Keratinocyte (primary cell): ENCODE measurements around the gene PTPRN2. TPM values are rescaled to one million over a fixed set of nuclear protein-coding genes. Genes with fewer than 3 reads are reported as not detected.

ENCODE experiments used
- DNase-seq: peaks from one replicate; pipeline ENCODE4 v3.0.0-alpha.2; 2011; ENCODE audit warnings: low read depth, missing footprints, low spot score
- FAIRE-seq: peaks from 2 replicates; lab custom pipeline; 2011; peaks lifted over from hg19 to GRCh38; lab: Jason Lieb, UNC
- H2AFZ ChIP-seq: 2 replicates; pipeline ENCODE4 v1.6.0; 2012; ENCODE audit warnings: low read length, control low read depth, inconsistent platforms; ENCODE audit not compliant: control insufficient read depth
- H3K27ac ChIP-seq: 2 replicates; pipeline ENCODE4 v1.5.1; 2011; ENCODE audit warnings: low read length; ENCODE audit not compliant: control insufficient read depth, insufficient read depth
- H3K27me3 ChIP-seq: 3 replicates; pipeline ENCODE4 v1.6.0; 2011; ENCODE audit warnings: low read length; ENCODE audit not compliant: control insufficient read depth, insufficient read depth; ENCODE audit errors: extremely low read depth
- H3K36me3 ChIP-seq, 2 experiments: 2 replicates in 1 of 2; 3 replicates in 1 of 2; pipeline ENCODE4 v1.5.1; 2011; ENCODE audit warnings: low read length in 2 of 2, mild to moderate bottlenecking in 1 of 2; ENCODE audit not compliant: control insufficient read depth in 2 of 2, insufficient read depth in 2 of 2; ENCODE audit errors: extremely low read depth in 1 of 2
- H3K4me1 ChIP-seq: 3 replicates; pipeline ENCODE4 v1.5.1; 2011; ENCODE audit warnings: low read length; ENCODE audit not compliant: control insufficient read depth, insufficient read depth; ENCODE audit errors: extremely low read depth
- H3K4me2 ChIP-seq: 3 replicates; pipeline ENCODE4 v1.6.0; 2011; ENCODE audit warnings: low read depth, low read length; ENCODE audit not compliant: control insufficient read depth, insufficient read depth; ENCODE audit errors: extremely low read depth
- H3K4me3 ChIP-seq, 3 experiments: fragments of 200-600 bp in 1 of 3; sonication (generic) in 1 of 3; 2 replicates in 2 of 3; 3 replicates in 1 of 3; pipeline ENCODE4 v1.5.1; 2011 to 2016; ENCODE audit warnings: low read length in 3 of 3, mild to moderate bottlenecking in 3 of 3, control low read depth in 2 of 3, inconsistent platforms in 1 of 3, low read depth in 1 of 3, mixed read lengths in 1 of 3, mixed run types in 1 of 3, moderate library complexity in 1 of 3; ENCODE audit not compliant: control insufficient read depth in 2 of 3, insufficient read depth in 2 of 3; ENCODE audit errors: extremely low read depth in 1 of 3
- H3K79me2 ChIP-seq: 2 replicates; pipeline ENCODE4 v1.6.0; 2012; ENCODE audit warnings: low read length; ENCODE audit not compliant: control insufficient read depth, insufficient read depth
- H3K9ac ChIP-seq: 3 replicates; pipeline ENCODE4 v1.6.0; 2011; ENCODE audit warnings: low read length; ENCODE audit not compliant: control insufficient read depth, insufficient read depth; ENCODE audit errors: extremely low read depth
- H3K9me1 ChIP-seq: 3 replicates; pipeline ENCODE4 v1.6.0; 2011; ENCODE audit warnings: low read length; ENCODE audit not compliant: control insufficient read depth, insufficient read depth; ENCODE audit errors: extremely low read depth
- H3K9me3 ChIP-seq: 2 replicates; pipeline ENCODE4 v1.5.1; 2012; ENCODE audit warnings: low read depth, low read length; ENCODE audit not compliant: control insufficient read depth
- H4K20me1 ChIP-seq: 3 replicates; pipeline ENCODE4 v1.6.0; 2011; ENCODE audit warnings: low read length; ENCODE audit not compliant: control insufficient read depth, insufficient read depth; ENCODE audit errors: extremely low read depth
- EZH2 ChIP-seq: IDR thresholded peaks from one replicate; pipeline ENCODE4 v1.6.1; 2012; ENCODE audit warnings: inconsistent platforms, mild to moderate bottlenecking, low read length, moderate library complexity
- dilution Hi-C: fragments of 300-500 bp; cut with MboI; formaldehyde crosslinking; loops from one replicate; pipeline ENCODE4 v1.7.0; 2020; ENCODE audit warnings: low sequenced_read_pairs; ENCODE audit not compliant: extremely low pct_ligation_motif_present
- polyA plus RNA-seq, 5 experiments: library from polyadenylated mRNA; depleted of rRNA in 3 of 5; stranded (reverse) in 3 of 5; stranded (forward) in 1 of 5; unstranded in 1 of 5; fragments of >200 nt; gene quantifications; 1 replicate in 1 of 5; 2 replicates in 3 of 5; 3 replicates in 1 of 5; pipeline versions ENCODE4 v1.2.1 to v1.2.3, GENCODE V29; 2011 to 2012; ENCODE audit warnings: missing spikeins in 2 of 5, low read depth in 1 of 5, low replicate concordance in 1 of 5
- TF ChIP-seq, protein P1 (sequence below), 3 experiments: IDR thresholded peaks in 1 of 3; conservative IDR thresholded peaks in 1 of 3; optimal IDR thresholded peaks in 1 of 3; 2 replicates in 2 of 3; 3 replicates in 1 of 3; pipeline versions ENCODE3 to v1.5.1; 2011; ENCODE audit warnings: low read length in 3 of 3, mild to moderate bottlenecking in 3 of 3, moderate library complexity in 2 of 3, control low read depth in 1 of 3, inconsistent platforms in 1 of 3; ENCODE audit not compliant: insufficient read depth in 2 of 3; ENCODE audit errors: extremely low read depth in 1 of 3

PTPRN2 gene
- polyA plus RNA-seq, 1 donor (not counting 4 experiments of a cell fraction or from before 2014, with no cell fraction given): not detected

DNA sequence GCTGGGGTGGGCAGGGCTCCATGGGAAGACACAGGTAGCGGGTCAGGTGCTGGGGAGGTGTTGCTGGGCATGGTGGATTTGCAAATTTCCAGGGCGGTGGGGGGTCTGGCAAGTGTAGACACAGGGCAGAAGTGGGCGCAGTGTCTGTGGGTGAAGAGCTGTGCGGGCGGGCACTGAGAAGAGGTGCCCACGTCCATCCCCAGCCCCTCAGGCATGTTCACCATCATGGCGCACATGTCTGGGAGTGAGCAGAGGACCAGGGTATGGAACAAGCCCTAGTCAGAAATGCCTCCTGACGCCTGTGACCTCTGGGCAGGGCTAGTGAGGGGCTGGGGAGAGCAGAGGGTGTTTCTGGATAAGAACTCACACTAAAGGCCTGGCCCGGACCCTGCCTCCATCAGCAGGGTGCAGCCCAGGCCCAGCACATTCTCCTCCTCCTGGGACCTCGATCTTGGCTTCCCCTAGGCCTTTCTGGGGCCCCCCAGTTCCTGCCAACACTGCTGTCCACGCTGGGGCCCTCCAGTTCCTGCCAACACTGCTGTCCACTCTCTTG lies 612.9 kb downstream of the PTPRN2 start:
- H3K9me3 ChIP-seq: peaks cover 12% of the 10 kb centered on the region
- no peaks in the 10 kb centered on the region for H3K36me3 ChIP-seq
- no peak overlapping the region for H3K4me2 ChIP-seq
- TF ChIP-seq, protein P1, sequence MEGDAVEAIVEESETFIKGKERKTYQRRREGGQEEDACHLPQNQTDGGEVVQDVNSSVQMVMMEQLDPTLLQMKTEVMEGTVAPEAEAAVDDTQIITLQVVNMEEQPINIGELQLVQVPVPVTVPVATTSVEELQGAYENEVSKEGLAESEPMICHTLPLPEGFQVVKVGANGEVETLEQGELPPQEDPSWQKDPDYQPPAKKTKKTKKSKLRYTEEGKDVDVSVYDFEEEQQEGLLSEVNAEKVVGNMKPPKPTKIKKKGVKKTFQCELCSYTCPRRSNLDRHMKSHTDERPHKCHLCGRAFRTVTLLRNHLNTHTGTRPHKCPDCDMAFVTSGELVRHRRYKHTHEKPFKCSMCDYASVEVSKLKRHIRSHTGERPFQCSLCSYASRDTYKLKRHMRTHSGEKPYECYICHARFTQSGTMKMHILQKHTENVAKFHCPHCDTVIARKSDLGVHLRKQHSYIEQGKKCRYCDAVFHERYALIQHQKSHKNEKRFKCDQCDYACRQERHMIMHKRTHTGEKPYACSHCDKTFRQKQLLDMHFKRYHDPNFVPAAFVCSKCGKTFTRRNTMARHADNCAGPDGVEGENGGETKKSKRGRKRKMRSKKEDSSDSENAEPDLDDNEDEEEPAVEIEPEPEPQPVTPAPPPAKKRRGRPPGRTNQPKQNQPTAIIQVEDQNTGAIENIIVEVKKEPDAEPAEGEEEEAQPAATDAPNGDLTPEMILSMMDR (optimal IDR thresholded peaks at IDR 0.05 in 1 of 3, IDR thresholded peaks at IDR 0.05 in 1 of 3, conservative IDR thresholded peaks at IDR 0.05 in 1 of 3; ENCODE audit: extremely low read depth in 1 of 3, insufficient read depth in 2 of 3, low read length in 3 of 3): no peak
- TF ChIP-seq EZH2: no peak
- no peaks in the 10 kb centered on the region for H3K4me1 ChIP-seq
- dilution Hi-C loops: no loop called here
- no peak overlapping the region for H3K27ac ChIP-seq
- DNase-seq (no peak), FAIRE-seq (no peak)
- no peaks in the 10 kb centered on the region for H3K9me1 ChIP-seq
- no peak overlapping the region for H3K4me3 ChIP-seq
- no peaks in the 10 kb centered on the region for H4K20me1 ChIP-seq
- no peaks in the 10 kb centered on the region for H3K79me2 ChIP-seq
- no peak overlapping the region for H2AFZ ChIP-seq
- no peak overlapping the region for H3K9ac ChIP-seq
- H3K27me3 ChIP-seq: no peaks in the 10 kb centered on the region

DNA sequence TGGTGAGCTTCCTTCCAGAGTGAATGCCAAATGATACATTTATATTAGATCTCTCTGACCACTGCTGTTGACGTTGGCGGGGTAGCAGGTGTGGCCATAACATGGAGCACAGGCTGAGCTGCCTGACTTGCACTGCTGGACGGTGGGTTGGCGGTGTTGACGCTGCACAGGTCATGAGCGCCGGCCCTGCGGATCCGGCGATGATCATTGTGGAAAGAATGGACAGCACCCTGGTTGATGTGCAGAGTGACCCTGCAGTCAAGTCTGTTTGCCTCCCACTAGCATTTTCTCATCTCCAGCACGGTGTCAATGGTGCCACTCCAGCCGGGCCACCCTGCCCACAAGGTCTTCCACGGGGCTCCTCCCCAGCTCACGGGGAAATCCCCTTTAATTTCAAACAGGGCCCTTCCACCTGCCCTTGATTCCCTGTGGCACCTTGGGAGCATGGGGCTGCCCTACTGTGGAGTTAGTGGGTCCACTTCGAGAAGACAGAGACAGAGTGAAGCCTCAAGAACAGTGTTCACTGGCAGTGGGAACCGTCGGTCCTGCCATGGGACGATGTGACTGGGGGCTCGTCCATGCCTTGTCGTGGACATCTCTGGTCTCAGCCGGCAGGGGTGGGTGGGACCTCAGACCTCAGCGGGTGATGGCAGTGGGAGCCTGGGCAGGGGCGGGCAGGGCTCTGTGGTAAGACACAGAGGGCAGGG lies 613.5 kb downstream of the PTPRN2 start:
- no peaks in the 10 kb centered on the region for H3K9me1 ChIP-seq
- dilution Hi-C loops: no loop called here
- no peak for FAIRE-seq
- TF ChIP-seq EZH2: no peak
- TF ChIP-seq, protein P1 (optimal IDR thresholded peaks at IDR 0.05 in 1 of 3, IDR thresholded peaks at IDR 0.05 in 1 of 3, conservative IDR thresholded peaks at IDR 0.05 in 1 of 3; ENCODE audit: extremely low read depth in 1 of 3, insufficient read depth in 2 of 3, low read length in 3 of 3): no peak
- no peak overlapping the region for H3K9ac ChIP-seq
- no peak for DNase-seq
- H4K20me1 ChIP-seq: no peaks in the 10 kb centered on the region
- H3K27me3 ChIP-seq: no peaks in the 10 kb centered on the region
- H3K4me3 ChIP-seq: no peak overlapping the region
- no peaks in the 10 kb centered on the region for H3K4me1 ChIP-seq
- H3K4me2 ChIP-seq: no peak overlapping the region
- H3K79me2 ChIP-seq: no peaks in the 10 kb centered on the region
- H3K36me3 ChIP-seq: no peaks in the 10 kb centered on the region
- no peak overlapping the region for H3K27ac ChIP-seq
- no peak overlapping the region for H2AFZ ChIP-seq
- H3K9me3 ChIP-seq: peaks cover 13% of the 10 kb centered on the region
